ENCODE results near the gene FTH1. TPM values are rescaled to one million over a fixed set of nuclear protein-coding genes. Genes with fewer than 3 reads are reported as not detected.

Gene FTH1
- polyA plus RNA-seq, 1 of the 3 experiments (the other 2 are of a cell fraction): 1,229 TPM

GRCh38 chr11:61963282-61964057, 4.0 kb downstream of the FTH1 start:
- Histone ChIP-seq H2AFZ (ENCODE audit: low read depth) (no peak overlapping the region), H3K4me3 (ENCODE audit: low read depth in 2 of 2, low read length in 1 of 2) (no peak overlapping the region), H3K27me3 (ENCODE audit: insufficient read depth) (no peaks in the 10 kb centered on the region), H3K9me2 (no peaks in the 10 kb centered on the region), H3K4me1 (ENCODE audit: control insufficient read depth in 1 of 2, insufficient read depth in 2 of 2, low read depth in 1 of 2, low read length in 1 of 2) (peaks cover 17 to 21% of the 10 kb centered on the region in 2 experiments), H3K36me3 (replicated peaks in 1 of 2; ENCODE audit: control insufficient read depth in 1 of 2, insufficient read depth in 2 of 2, low read length in 1 of 2) (peaks cover 31 to 34% of the 10 kb centered on the region in 2 experiments), H3K79me2 (ENCODE audit: insufficient read depth) (peaks cover 36% of the 10 kb centered on the region), H3K9me3 (no peaks in the 10 kb centered on the region), H3K4me2 (no peak overlapping the region), H3K9ac (no peak overlapping the region), H3F3A (replicated peaks; ENCODE audit: insufficient read depth) (peaks cover 38% of the 10 kb centered on the region), H3K27ac (ENCODE audit: low read depth in 2 of 2, low read length in 1 of 2) (peak overlapping the region in 1 of 2 experiments; percentile 13; a peak in 1 of 4 replicates), H4K20me1 (ENCODE audit: insufficient read depth) (peaks cover 44% of the 10 kb centered on the region)
- TF ChIP-seq POLR2AphosphoS5 (IDR thresholded peaks at IDR 0.05; ENCODE audit: low read depth, low read length) (peak; percentile 9; the same call in 1 of the 2 replicates), EZH2phosphoT487 (IDR thresholded peaks at IDR 0.05; ENCODE audit: borderline replicate concordance, low read depth) (no peak), ELF1 (IDR thresholded peaks at IDR 0.05) (no peak), TAF1 (IDR thresholded peaks at IDR 0.05; ENCODE audit: borderline replicate concordance, low read depth, low read length) (no peak), JUND (IDR thresholded peaks at IDR 0.05) (peak; percentile 3; the same call in 1 of the 2 replicates), NFIC (IDR thresholded peaks at IDR 0.05; ENCODE audit: borderline replicate concordance) (no peak), PBX3 (IDR thresholded peaks at IDR 0.05) (no peak), GATA2 (CRISPR knock-in tag; IDR thresholded peaks at IDR 0.05) (no peak; the same call in 1 of the 2 replicates), RXRA (IDR thresholded peaks at IDR 0.05; ENCODE audit: borderline replicate concordance, low read depth) (no peak)
- ChIA-PET POLR2A (interaction anchor here (0.6 to 3.0 kb wide), 5 partner anchors 13 to 118 kb away, joined by 3 to 18 read pairs (median 4); partner anchors contain the start of gene BEST1), CTCF (interaction anchor here (1.4 to 11.7 kb wide), 4 partner anchors 16 to 145 kb away, joined by 4 to 64 read pairs (median 31); no protein-coding TSS in a partner anchor)
- DNase-seq: no peak
- WGBS (ENCODE audit: low lambda C conversion rate): 80% methylated on average over 10 of the region's 10 CpGs

GRCh38 chr11:61963016-61963281, 4.5 kb downstream of the FTH1 start:
- no peak for DNase-seq
- H3K4me2 ChIP-seq: no peak overlapping the region
- no peak overlapping the region for H2AFZ ChIP-seq (ENCODE audit: low read depth)
- H3F3A ChIP-seq (replicated peaks; ENCODE audit: insufficient read depth): peaks cover 38% of the 10 kb centered on the region
- peak overlapping the region in 1 of 2 experiments; percentile 13; a peak in 1 of 4 replicates for H3K27ac ChIP-seq (ENCODE audit: low read depth in 2 of 2, low read length in 1 of 2)
- ChIA-PET CTCF (interaction anchor here (1.4 to 11.7 kb wide), 4 partner anchors 16 to 145 kb away, joined by 4 to 64 read pairs (median 31); no protein-coding TSS in a partner anchor), POLR2A (interaction anchor here (0.6 to 3.0 kb wide), 5 partner anchors 12 to 119 kb away, joined by 3 to 18 read pairs (median 3); partner anchors contain the start of gene BEST1)
- no peak overlapping the region for H3K4me3 ChIP-seq (ENCODE audit: low read depth in 2 of 2, low read length in 1 of 2)
- WGBS (ENCODE audit: low lambda C conversion rate): 87% methylated on average over 3 of the region's 3 CpGs
- H3K9me2 ChIP-seq: no peaks in the 10 kb centered on the region
- no peak overlapping the region for H3K9ac ChIP-seq
- no peaks in the 10 kb centered on the region for H3K27me3 ChIP-seq (ENCODE audit: insufficient read depth)
- peaks cover 32% of the 10 kb centered on the region for H3K79me2 ChIP-seq (ENCODE audit: insufficient read depth)
- H3K9me3 ChIP-seq: no peaks in the 10 kb centered on the region
- TF ChIP-seq TCF12 (IDR thresholded peaks at IDR 0.05) (no peak), SIN3A (IDR thresholded peaks at IDR 0.05; ENCODE audit: borderline replicate concordance, low read depth, low read length) (peak; percentile 58; the same call in 1 of the 2 replicates), USF2 (IDR thresholded peaks at IDR 0.05; ENCODE audit: borderline replicate concordance, low read depth, low read length) (no peak), MXI1 (IDR thresholded peaks at IDR 0.05; ENCODE audit: low read depth, low read length) (no peak), ELF1 (IDR thresholded peaks at IDR 0.05) (no peak), YY1 (IDR thresholded peaks at IDR 0.05; ENCODE audit: low read depth) (no peak), SMC3 (IDR thresholded peaks at IDR 0.05; ENCODE audit: low read depth, low read length) (no peak), TEAD4 (IDR thresholded peaks at IDR 0.05; ENCODE audit: borderline replicate concordance, insufficient read depth) (no peak), EP300 (IDR thresholded peaks at IDR 0.05; ENCODE audit: borderline replicate concordance in 1 of 2, low read depth in 1 of 2, low read length in 1 of 2) (no peak), PBX3 (IDR thresholded peaks at IDR 0.05) (no peak), JUND (IDR thresholded peaks at IDR 0.05) (peak; percentile 34), TAF1 (IDR thresholded peaks at IDR 0.05; ENCODE audit: borderline replicate concordance, low read depth, low read length) (no peak), ZBTB33 (IDR thresholded peaks at IDR 0.05; ENCODE audit: borderline replicate concordance, low read depth) (no peak), NRF1 (IDR thresholded peaks at IDR 0.05; ENCODE audit: low read depth, low read length) (no peak)
- H3K4me1 ChIP-seq (ENCODE audit: control insufficient read depth in 1 of 2, insufficient read depth in 2 of 2, low read depth in 1 of 2, low read length in 1 of 2): peaks cover 14 to 16% of the 10 kb centered on the region in 2 experiments
- H4K20me1 ChIP-seq (ENCODE audit: insufficient read depth): peaks cover 44% of the 10 kb centered on the region
- peaks cover 31 to 34% of the 10 kb centered on the region in 2 experiments for H3K36me3 ChIP-seq (replicated peaks in 1 of 2; ENCODE audit: control insufficient read depth in 1 of 2, insufficient read depth in 2 of 2, low read length in 1 of 2)
